Limb (tissue), 2 donors: ENCODE data around the gene GSTM2.

Experiments used
- DNase-seq, 2 donors: peaks; one replicate each; pipeline ENCODE4 v3.0.0-alpha.2; 2016; ENCODE audit errors: extremely low spot score in 2 of 2

GSTM2 gene

GRCh38 chr1:109629372-109630030 lies 38.4 kb upstream of the GSTM2 start:
- no peak for DNase-seq

- DNase-seq = peak in 1 of 2 donors; percentile 70
These were observed 37.6 kb upstream of the GSTM2 start for GRCh38 chr1:109630081-109630897.

- DNase-seq = no peak
These were observed 36.9 kb upstream of the GSTM2 start for GRCh38 chr1:109630898-109631512.

GRCh38 chr1:109631513-109632505 lies 36.0 kb upstream of the GSTM2 start:
- no peak for DNase-seq

GRCh38 chr1:109632671-109633346 lies 35.0 kb upstream of the GSTM2 start:
- peak in 1 of 2 donors; percentile 59 for DNase-seq

GRCh38 chr1:109634292-109634691 lies 33.6 kb upstream of the GSTM2 start:
- no peak for DNase-seq

- DNase-seq = peak in 1 of 2 donors; percentile 21
These were observed 32.8 kb upstream of the GSTM2 start for GRCh38 chr1:109634771-109635750.

GRCh38 chr1:109635862-109636200 lies 32.0 kb upstream of the GSTM2 start:
- peak in 1 of 2 donors; percentile 21 for DNase-seq

GRCh38 chr1:109636201-109636952 lies 31.5 kb upstream of the GSTM2 start:
- DNase-seq = peak in 1 of 2 donors; percentile 31

- DNase-seq = no peak
These were observed 30.4 kb upstream of the GSTM2 start for GRCh38 chr1:109637446-109637845.

- DNase-seq = no peak
These were observed 28.6 kb upstream of the GSTM2 start for GRCh38 chr1:109639063-109639840.

GRCh38 chr1:109639841-109640184 lies 28.0 kb upstream of the GSTM2 start:
- DNase-seq = no peak

GRCh38 chr1:109640285-109640865 lies 27.5 kb upstream of the GSTM2 start:
- peak in 1 of 2 donors; percentile 86 for DNase-seq

GRCh38 chr1:109641078-109641740 lies 26.6 kb upstream of the GSTM2 start:
- DNase-seq = no peak

- DNase-seq = no peak
These were observed 26.0 kb upstream of the GSTM2 start for GRCh38 chr1:109641861-109642260.

- no peak for DNase-seq
These were observed 25.2 kb upstream of the GSTM2 start for GRCh38 chr1:109642626-109643025.
